HL-60 (cell line): ENCODE results near the gene NRP2.

Experiments
- DNase-seq, 2 experiments: peaks; one replicate each; pipeline ENCODE4 v3.0.0-alpha.2; 2010 to 2020; ENCODE audit warnings: low read depth in 1 of 2, low spot score in 1 of 2
- H3K27ac ChIP-seq: fragments of 250-450 bp; sonication (Bioruptor Pico); replicated peaks from 2 replicates; pipeline ENCODE4 v1.5.1; 2020; ENCODE audit warnings: mild to moderate bottlenecking, moderate library complexity
- H3K27me3 ChIP-seq: fragments of 250-450 bp; sonication (Bioruptor Pico); 2 replicates; pipeline ENCODE4 v1.5.1; 2021; ENCODE audit warnings: mild to moderate bottlenecking, moderate library complexity; ENCODE audit not compliant: insufficient read depth, poor library complexity, severe bottlenecking
- H3K4me3 ChIP-seq: replicated peaks from 2 replicates; pipeline ENCODE4 v1.5.1; 2011; ENCODE audit warnings: mild to moderate bottlenecking, control low read depth, low read length; ENCODE audit not compliant: insufficient read depth
- GABPA ChIP-seq: IDR thresholded peaks from 2 replicates; pipeline ENCODE4 v1.6.1; 2012; ENCODE audit warnings: low read depth
- POLR2AphosphoS5 ChIP-seq: IDR thresholded peaks from 2 replicates; pipeline ENCODE4 v1.6.1; 2012; ENCODE audit warnings: low read depth
- SPI1 ChIP-seq: IDR thresholded peaks from 2 replicates; pipeline ENCODE4 v1.6.1; 2012; ENCODE audit warnings: low read depth, mild to moderate bottlenecking, borderline replicate concordance
- TF ChIP-seq, protein P1 (sequence below): IDR thresholded peaks from 2 replicates; pipeline ENCODE4 v1.6.1; 2012; ENCODE audit warnings: low read depth; ENCODE audit not compliant: insufficient replicate concordance
- TF ChIP-seq, protein P2 (sequence below): IDR thresholded peaks from one replicate; pipeline ENCODE4 v1.5.1; 2011; ENCODE audit warnings: low read length, control low read depth, inconsistent platforms; ENCODE audit not compliant: insufficient read depth

NRP2 gene

DNA sequence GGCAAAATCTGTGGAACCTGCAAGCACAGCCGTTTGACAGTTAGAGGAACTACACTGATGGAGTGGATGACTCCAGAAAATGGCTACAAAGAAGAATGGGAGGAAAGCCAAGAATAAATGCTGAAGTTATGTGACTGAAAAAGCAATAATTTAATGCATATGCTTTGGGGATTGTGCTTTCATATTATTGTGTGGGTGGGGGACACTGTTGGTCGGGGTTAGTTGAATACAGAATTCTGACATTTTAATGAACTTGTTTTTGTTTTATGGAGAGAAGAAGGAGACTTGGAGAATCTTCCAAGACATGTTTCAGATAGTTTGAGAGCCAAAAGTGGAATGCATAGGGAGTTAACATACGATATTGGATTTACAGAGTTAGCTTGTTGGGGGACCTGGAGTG lies 68.5 kb downstream of the NRP2 start:
- H3K27me3 ChIP-seq: peaks cover 23% of the 10 kb centered on the region
- DNase-seq: no peak
- TF ChIP-seq, protein P1, sequence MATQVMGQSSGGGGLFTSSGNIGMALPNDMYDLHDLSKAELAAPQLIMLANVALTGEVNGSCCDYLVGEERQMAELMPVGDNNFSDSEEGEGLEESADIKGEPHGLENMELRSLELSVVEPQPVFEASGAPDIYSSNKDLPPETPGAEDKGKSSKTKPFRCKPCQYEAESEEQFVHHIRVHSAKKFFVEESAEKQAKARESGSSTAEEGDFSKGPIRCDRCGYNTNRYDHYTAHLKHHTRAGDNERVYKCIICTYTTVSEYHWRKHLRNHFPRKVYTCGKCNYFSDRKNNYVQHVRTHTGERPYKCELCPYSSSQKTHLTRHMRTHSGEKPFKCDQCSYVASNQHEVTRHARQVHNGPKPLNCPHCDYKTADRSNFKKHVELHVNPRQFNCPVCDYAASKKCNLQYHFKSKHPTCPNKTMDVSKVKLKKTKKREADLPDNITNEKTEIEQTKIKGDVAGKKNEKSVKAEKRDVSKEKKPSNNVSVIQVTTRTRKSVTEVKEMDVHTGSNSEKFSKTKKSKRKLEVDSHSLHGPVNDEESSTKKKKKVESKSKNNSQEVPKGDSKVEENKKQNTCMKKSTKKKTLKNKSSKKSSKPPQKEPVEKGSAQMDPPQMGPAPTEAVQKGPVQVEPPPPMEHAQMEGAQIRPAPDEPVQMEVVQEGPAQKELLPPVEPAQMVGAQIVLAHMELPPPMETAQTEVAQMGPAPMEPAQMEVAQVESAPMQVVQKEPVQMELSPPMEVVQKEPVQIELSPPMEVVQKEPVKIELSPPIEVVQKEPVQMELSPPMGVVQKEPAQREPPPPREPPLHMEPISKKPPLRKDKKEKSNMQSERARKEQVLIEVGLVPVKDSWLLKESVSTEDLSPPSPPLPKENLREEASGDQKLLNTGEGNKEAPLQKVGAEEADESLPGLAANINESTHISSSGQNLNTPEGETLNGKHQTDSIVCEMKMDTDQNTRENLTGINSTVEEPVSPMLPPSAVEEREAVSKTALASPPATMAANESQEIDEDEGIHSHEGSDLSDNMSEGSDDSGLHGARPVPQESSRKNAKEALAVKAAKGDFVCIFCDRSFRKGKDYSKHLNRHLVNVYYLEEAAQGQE: no peak
- no peak for TF ChIP-seq SPI1
- TF ChIP-seq, protein P2, sequence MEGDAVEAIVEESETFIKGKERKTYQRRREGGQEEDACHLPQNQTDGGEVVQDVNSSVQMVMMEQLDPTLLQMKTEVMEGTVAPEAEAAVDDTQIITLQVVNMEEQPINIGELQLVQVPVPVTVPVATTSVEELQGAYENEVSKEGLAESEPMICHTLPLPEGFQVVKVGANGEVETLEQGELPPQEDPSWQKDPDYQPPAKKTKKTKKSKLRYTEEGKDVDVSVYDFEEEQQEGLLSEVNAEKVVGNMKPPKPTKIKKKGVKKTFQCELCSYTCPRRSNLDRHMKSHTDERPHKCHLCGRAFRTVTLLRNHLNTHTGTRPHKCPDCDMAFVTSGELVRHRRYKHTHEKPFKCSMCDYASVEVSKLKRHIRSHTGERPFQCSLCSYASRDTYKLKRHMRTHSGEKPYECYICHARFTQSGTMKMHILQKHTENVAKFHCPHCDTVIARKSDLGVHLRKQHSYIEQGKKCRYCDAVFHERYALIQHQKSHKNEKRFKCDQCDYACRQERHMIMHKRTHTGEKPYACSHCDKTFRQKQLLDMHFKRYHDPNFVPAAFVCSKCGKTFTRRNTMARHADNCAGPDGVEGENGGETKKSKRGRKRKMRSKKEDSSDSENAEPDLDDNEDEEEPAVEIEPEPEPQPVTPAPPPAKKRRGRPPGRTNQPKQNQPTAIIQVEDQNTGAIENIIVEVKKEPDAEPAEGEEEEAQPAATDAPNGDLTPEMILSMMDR: no peak
- no peak for TF ChIP-seq POLR2AphosphoS5
- no peak for TF ChIP-seq GABPA
- H3K27ac ChIP-seq: no peak overlapping the region
- no peak overlapping the region for H3K4me3 ChIP-seq

GRCh38 chr2:205751569-205752031 lies 69.3 kb downstream of the NRP2 start:
- Histone ChIP-seq H3K27ac (no peak overlapping the region), H3K27me3 (peaks cover 29% of the 10 kb centered on the region), H3K4me3 (no peak overlapping the region)
- DNase-seq: no peak
- TF ChIP-seq, protein P2: no peak
- TF ChIP-seq SPI1: no peak
- TF ChIP-seq GABPA: no peak
- TF ChIP-seq, protein P1: no peak
- no peak for TF ChIP-seq POLR2AphosphoS5

- no peak for DNase-seq
- Histone ChIP-seq H3K4me3 (no peak overlapping the region), H3K27me3 (peaks cover 29% of the 10 kb centered on the region), H3K27ac (no peak overlapping the region)
- TF ChIP-seq, protein P1: no peak
Observed at GRCh38 chr2:205752296-205752820, 70.1 kb downstream of the NRP2 start.
